Natural killer cell treated with Interleukin-12 subunit alpha and Interleukin-12 subunit beta and Interleukin-15 and Interleukin-18, amount 100 ng/mL, for 72 hours (primary cell): ENCODE results near the gene RBP3. TPM values are rescaled to one million over a fixed set of nuclear protein-coding genes. Genes with fewer than 3 reads are reported as not detected.

Experiments used
- ATAC-seq, 2 donors: fragments of 150-1000 bp; cut with Tn5 transposase in 1 of 2; sonication (Bioruptor Pico), chemical (Tn5 transposase) in 1 of 2; 2 replicates each; pipeline ENCODE4 v1.10.0; 2021
- DNase-seq: peaks from one replicate; pipeline ENCODE4 v3.0.0; 2022; ENCODE audit warnings: low spot score
- H3K27ac Mint-ChIP-seq, 2 donors: 1 replicate in 1 of 2; 2 replicates in 1 of 2; pipeline ENCODE4 v1.8.0; 2022; ENCODE audit warnings: mixed read lengths in 2 of 2, mild to moderate bottlenecking in 1 of 2, moderate library complexity in 1 of 2
- H3K27me3 Mint-ChIP-seq, 2 donors: 1 replicate in 1 of 2; 2 replicates in 1 of 2; pipeline ENCODE4 v1.8.0; 2022; ENCODE audit warnings: mixed read lengths in 2 of 2
- H3K36me3 Mint-ChIP-seq: one replicate; pipeline ENCODE4 v1.8.0; 2022; ENCODE audit warnings: mixed read lengths
- H3K4me1 Mint-ChIP-seq, 2 donors: 1 replicate in 1 of 2; 2 replicates in 1 of 2; pipeline ENCODE4 v1.8.0; 2022; ENCODE audit warnings: low read depth in 2 of 2, mixed read lengths in 2 of 2, mild to moderate bottlenecking in 1 of 2
- H3K4me3 Mint-ChIP-seq: one replicate; pipeline ENCODE4 v1.8.0; 2022; ENCODE audit warnings: mixed read lengths
- H3K9me3 Mint-ChIP-seq: 2 replicates; pipeline ENCODE4 v1.8.0; 2022; ENCODE audit warnings: mixed read lengths
- total RNA-seq, 2 donors: library from RNA; stranded (reverse); gene quantifications; one replicate each; pipeline ENCODE4 v1.2.3, GENCODE V29; 2022

RBP3 gene
- total RNA-seq, 2 donors from 2014 or later: not detected

DNA sequence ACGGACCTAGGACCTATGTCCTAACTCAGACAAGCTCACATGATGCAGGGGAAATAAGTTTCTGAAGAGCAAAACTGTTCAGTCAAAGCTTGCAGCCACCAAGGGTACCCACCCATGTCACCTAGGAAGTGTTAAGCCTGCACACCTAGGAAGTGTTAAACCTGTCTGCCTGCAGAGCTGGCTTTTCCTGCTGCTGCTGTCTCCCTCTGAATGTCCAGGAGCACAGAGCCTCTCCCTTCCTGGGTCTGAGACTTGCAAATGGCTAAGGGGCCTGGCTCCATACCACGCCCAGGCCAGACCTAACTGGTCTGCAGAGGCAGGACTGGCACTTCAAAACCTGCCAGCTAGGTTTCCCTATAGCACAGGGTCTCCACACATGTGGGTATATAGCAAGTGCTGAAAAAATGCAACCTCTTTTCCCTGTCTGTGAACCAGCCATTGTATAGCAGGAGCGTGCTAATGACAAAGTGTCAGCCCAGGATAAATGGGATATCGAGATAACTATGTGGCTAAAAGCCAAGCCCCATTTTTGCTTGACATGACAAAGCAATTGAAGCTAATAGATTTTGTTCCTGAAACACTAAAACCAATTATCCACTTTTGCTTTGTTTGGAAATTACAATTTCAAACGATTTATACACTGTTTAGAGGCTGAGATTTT is 24.4 kb upstream of the RBP3 start:
- H3K9me3 Mint-ChIP-seq: peaks cover 5% of the 10 kb centered on the region
- ATAC-seq (no peak), DNase-seq (no peak)
- H3K4me3 Mint-ChIP-seq: no peak overlapping the region
- peaks cover 0 to 10% of the 10 kb centered on the region in 2 donors for H3K4me1 Mint-ChIP-seq
- no peaks in the 10 kb centered on the region for H3K36me3 Mint-ChIP-seq
- H3K27me3 Mint-ChIP-seq: peaks cover 6 to 16% of the 10 kb centered on the region in 2 donors
- no peak overlapping the region for H3K27ac Mint-ChIP-seq

DNA sequence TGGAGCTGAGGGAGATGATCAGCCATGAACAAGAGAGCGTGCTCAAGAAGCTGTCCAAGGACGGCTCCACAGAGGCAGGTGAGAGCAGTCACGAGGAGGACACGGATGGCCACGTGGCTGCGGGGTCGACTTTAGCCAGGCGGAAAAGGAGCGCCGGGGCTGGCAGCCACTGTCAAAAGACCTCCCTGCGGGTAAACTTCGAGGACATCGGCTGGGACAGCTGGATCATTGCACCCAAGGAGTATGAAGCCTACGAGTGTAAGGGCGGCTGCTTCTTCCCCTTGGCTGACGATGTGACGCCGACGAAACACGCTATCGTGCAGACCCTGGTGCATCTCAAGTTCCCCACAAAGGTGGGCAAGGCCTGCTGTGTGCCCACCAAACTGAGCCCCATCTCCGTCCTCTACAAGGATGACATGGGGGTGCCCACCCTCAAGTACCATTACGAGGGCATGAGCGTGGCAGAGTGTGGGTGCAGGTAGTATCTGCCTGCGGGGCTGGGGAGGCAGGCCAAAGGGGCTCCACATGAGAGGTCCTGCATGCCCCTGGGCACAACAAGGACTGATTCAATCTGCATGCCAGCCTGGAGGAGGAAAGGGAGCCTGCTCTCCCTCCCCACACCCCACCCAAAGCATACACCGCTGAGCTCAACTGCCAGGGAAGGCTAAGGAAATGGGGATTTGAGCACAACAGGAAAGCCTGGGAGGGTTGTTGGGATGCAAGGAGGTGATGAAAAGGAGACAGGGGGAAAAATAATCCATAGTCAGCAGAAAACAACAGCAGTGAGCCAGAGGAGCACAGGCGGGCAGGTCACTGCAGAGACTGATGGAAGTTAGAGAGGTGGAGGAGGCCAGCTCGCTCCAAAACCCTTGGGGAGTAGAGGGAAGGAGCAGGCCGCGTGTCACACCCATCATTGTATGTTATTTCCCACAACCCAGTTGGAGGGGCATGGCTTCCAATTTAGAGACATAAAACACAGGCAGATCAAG is 22.6 kb upstream of the RBP3 start:
- no peak overlapping the region for H3K27ac Mint-ChIP-seq
- H3K27me3 Mint-ChIP-seq: peaks cover 5 to 16% of the 10 kb centered on the region in 2 donors
- H3K9me3 Mint-ChIP-seq: peaks cover 5% of the 10 kb centered on the region
- DNase-seq (no peak), ATAC-seq (no peak)
- no peaks in the 10 kb centered on the region for H3K36me3 Mint-ChIP-seq
- H3K4me3 Mint-ChIP-seq: no peak overlapping the region
- peaks cover 0 to 9% of the 10 kb centered on the region in 2 donors for H3K4me1 Mint-ChIP-seq

DNA sequence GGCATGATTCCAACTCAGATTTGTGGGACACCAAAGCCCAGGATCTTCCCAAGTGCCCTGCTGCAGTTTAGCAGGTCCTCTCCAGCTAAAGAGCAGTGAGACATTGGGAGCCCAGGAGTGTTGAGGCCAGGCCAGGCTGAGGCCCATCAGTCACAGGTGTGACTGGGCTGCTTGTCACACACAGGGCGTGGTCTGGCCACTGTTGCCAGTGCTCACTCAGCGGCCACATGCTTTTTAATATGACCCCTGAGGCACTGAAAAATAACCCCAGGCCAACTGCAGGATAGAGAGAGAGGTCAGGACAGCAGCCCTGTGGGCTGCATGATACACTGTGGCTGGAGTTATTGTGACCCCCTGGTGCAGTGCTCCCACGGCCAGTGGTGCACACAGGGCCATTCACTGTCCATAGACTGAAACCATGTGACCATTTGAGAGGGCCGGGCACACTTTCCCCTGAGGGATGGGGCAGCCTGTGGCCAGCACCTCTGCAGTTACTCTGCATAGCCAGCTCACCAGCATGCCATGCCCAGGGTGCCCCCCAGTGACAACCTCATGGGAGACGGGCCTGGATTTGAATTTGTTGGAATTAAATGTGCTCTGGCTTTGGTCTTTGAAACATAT is 21.7 kb upstream of the RBP3 start:
- DNase-seq (no peak), ATAC-seq (no peak)
- Mint-ChIP-seq H3K36me3 (no peaks in the 10 kb centered on the region), H3K27me3 (peaks cover 0 to 9% of the 10 kb centered on the region in 2 donors), H3K27ac (no peak overlapping the region), H3K4me1 (peaks cover 0 to 9% of the 10 kb centered on the region in 2 donors), H3K4me3 (no peak overlapping the region), H3K9me3 (peaks cover 5% of the 10 kb centered on the region)

DNA sequence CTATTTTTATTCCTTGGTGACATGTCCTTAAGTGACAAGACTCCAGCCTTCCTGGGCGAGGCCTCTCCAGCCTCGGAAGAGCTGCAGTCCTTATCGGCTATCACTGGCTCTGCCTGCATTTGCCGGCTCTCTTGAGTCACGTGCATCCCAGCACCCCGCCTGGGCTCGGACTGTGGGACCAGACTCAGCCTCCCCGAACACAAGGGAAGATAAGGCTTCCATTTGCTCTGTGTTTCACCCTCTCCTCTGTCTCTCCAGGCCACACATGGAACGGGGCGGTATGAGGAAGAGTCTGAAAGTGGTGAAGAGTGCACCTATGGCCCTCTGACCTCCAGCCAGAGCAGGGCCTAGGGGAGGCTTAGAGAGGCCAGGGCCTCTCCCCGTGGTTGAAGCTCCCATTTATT is 21.2 kb upstream of the RBP3 start:
- no peak for DNase-seq
- ATAC-seq: no peak
- Mint-ChIP-seq H3K27ac (no peak overlapping the region), H3K27me3 (peaks cover 0 to 7% of the 10 kb centered on the region in 2 donors), H3K4me1 (peaks cover 0 to 9% of the 10 kb centered on the region in 2 donors), H3K4me3 (no peak overlapping the region), H3K36me3 (no peaks in the 10 kb centered on the region), H3K9me3 (peaks cover 5% of the 10 kb centered on the region)

DNA sequence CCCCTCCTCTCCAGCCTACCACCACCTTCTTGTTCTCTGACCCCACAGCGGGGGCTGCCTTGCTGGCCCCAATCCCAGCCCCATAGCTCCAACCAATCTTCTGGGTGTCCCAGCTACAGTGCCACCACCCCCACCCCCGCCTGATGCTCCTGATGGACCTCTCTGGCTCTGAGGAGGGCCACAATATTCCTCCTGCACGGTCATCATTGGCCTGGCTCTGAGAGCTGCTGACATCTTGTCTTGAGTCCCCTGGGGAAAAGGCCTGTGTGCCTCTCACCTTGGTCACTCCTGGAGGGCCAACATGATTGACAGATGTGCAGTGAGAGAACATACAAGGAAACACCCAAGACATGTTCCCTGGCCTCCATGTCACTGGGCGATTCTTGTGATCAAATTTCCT is 18.3 kb upstream of the RBP3 start:
- DNase-seq: no peak
- Mint-ChIP-seq H3K4me3 (no peak overlapping the region), H3K27ac (no peak overlapping the region), H3K9me3 (peaks cover 5% of the 10 kb centered on the region), H3K27me3 (peaks cover 5 to 11% of the 10 kb centered on the region in 2 donors), H3K36me3 (no peaks in the 10 kb centered on the region), H3K4me1 (peaks cover 0 to 9% of the 10 kb centered on the region in 2 donors)
- no peak for ATAC-seq

DNA sequence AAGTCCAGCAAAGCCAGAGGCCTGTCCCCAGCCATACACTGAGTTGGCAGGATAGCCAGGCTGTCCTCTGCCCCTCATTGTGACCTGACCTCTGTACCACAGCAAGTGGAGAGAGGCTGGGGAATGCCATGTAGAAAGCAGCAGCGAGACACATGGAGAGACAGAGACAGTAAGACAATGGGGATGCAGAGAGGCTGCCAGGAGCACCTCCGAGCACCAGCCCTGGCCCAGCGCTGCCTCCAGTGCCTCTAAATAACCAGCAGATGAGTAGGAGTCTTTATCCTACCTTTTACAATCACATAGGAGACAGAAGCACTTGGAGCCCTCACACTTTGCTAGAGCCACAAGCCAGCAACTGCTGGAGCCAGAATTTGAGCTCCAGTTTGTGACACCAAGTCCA is 17.8 kb upstream of the RBP3 start:
- Mint-ChIP-seq H3K36me3 (no peaks in the 10 kb centered on the region), H3K4me1 (peaks cover 0 to 9% of the 10 kb centered on the region in 2 donors), H3K9me3 (peaks cover 5% of the 10 kb centered on the region), H3K4me3 (no peak overlapping the region), H3K27ac (no peak overlapping the region), H3K27me3 (peaks cover 6 to 13% of the 10 kb centered on the region in 2 donors)
- ATAC-seq (no peak), DNase-seq (no peak)

DNA sequence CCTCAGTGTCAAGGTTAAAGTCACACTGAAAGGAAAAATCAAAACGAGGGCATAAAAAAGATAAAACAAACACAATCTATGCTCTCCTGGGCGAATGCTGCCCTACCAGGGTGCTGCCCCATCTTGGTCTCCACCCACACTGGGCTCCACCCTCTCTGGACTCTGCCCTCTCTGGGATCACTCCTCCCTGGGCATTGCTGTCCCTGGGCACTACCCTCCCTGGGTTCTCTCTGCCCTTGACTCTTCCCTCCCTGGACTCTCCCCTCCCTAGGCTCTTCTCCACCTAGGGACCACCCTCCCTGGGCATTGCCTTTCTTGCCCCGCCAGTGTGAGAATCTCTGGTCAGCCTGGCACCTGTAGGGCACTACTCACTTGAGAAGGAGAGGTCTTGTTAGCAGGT is 17.4 kb upstream of the RBP3 start:
- Mint-ChIP-seq H3K9me3 (peaks cover 5% of the 10 kb centered on the region), H3K27ac (no peak overlapping the region), H3K27me3 (peaks cover 6 to 13% of the 10 kb centered on the region in 2 donors), H3K4me3 (no peak overlapping the region), H3K36me3 (no peaks in the 10 kb centered on the region), H3K4me1 (peaks cover 0 to 9% of the 10 kb centered on the region in 2 donors)
- ATAC-seq (no peak), DNase-seq (no peak)

DNA sequence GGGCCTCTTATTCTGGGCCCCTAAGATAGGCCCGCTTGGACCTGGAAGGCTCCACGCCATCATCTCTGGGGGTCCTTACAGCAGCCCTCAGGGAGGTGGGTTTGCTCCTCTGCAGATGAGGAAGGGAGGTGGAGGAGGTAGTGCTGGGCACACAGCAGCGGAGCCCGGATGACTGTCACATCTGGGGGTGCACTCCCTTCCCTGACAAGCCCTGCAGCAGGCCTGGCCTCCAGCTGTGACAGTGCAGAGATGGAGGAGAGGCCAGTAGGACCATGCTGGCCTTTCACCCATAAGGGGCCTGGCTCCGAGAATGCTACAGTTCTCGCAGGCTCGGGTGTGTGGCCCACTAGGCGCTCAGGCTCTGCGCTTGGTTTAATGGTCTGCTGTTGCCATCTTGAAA is 16.7 kb upstream of the RBP3 start:
- ATAC-seq (no peak), DNase-seq (no peak)
- peaks cover 5% of the 10 kb centered on the region for H3K9me3 Mint-ChIP-seq
- H3K4me3 Mint-ChIP-seq: no peak overlapping the region
- no peaks in the 10 kb centered on the region for H3K36me3 Mint-ChIP-seq
- no peak overlapping the region for H3K27ac Mint-ChIP-seq
- peaks cover 0 to 9% of the 10 kb centered on the region in 2 donors for H3K4me1 Mint-ChIP-seq
- peaks cover 10 to 18% of the 10 kb centered on the region in 2 donors for H3K27me3 Mint-ChIP-seq

DNA sequence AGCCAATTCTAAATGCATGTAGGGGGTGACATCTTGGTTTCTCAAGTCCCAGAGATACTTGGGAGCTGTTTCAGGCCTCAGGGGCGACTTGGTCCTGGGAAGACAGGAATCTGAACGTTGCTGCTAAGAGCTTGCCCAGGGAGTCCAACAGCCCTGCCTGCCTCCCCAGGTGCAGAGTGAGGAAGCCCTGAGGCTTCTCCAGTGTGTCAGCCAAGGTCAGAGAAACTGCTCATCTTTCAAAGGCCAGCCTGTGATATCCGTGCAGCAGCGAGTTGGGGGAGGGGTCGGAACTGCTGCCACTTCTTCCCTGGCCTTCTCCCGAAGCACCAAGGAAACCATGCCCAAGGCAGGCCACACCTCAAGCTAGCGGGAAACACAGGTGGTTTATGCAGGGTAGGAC is 16.2 kb upstream of the RBP3 start:
- peaks cover 10 to 19% of the 10 kb centered on the region in 2 donors for H3K27me3 Mint-ChIP-seq
- peaks cover 5% of the 10 kb centered on the region for H3K9me3 Mint-ChIP-seq
- DNase-seq: no peak
- peaks cover 0 to 9% of the 10 kb centered on the region in 2 donors for H3K4me1 Mint-ChIP-seq
- H3K4me3 Mint-ChIP-seq: no peak overlapping the region
- no peak overlapping the region for H3K27ac Mint-ChIP-seq
- H3K36me3 Mint-ChIP-seq: no peaks in the 10 kb centered on the region
- no peak for ATAC-seq

DNA sequence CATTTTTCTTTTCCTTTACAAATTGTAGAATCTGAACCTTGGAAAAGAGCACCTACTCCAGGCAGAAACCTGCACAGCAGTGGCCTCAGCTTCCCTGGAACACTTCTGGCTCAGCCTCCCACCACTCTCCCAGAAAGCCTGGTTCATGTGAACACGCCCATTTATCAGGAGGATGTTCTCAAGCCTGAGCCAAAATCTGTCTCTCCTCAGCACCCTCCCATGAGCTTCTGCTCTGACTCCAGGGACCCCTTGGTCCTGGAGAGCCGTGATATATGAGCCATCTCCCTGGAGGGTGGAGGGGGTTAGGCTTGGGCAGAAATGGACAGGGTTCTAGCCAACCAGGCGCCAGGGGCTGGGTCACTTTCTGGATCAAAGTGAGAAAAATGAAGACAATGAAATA is 15.8 kb upstream of the RBP3 start:
- no peak for ATAC-seq
- Mint-ChIP-seq H3K27ac (no peak overlapping the region), H3K4me3 (no peak overlapping the region), H3K4me1 (peaks cover 0 to 9% of the 10 kb centered on the region in 2 donors), H3K36me3 (no peaks in the 10 kb centered on the region), H3K9me3 (peaks cover 5% of the 10 kb centered on the region), H3K27me3 (peaks cover 10 to 19% of the 10 kb centered on the region in 2 donors)
- no peak for DNase-seq

DNA sequence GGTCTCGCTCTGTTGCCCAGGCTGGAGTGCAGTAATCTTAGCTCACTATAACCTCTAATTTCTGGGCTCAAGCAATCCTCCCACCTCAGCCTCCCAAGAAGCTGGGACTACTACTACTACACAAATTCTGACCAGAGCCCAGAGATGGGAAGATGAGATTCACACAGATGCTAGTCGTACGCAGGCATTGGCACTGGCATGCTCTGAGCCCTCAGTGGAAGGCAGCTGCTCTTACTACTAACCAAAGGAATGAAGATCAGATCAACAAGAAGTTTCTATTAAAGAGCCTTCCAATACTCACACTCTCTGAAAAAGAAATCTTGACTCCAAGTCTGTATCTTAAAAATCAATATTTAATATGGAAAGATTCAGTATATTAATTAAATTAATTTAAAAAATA is 15.2 kb upstream of the RBP3 start:
- Mint-ChIP-seq H3K4me3 (no peak overlapping the region), H3K27me3 (peaks cover 10 to 19% of the 10 kb centered on the region in 2 donors), H3K4me1 (peaks cover 0 to 7% of the 10 kb centered on the region in 2 donors), H3K9me3 (peaks cover 5% of the 10 kb centered on the region), H3K36me3 (no peaks in the 10 kb centered on the region), H3K27ac (no peak overlapping the region)
- ATAC-seq (no peak), DNase-seq (no peak)

DNA sequence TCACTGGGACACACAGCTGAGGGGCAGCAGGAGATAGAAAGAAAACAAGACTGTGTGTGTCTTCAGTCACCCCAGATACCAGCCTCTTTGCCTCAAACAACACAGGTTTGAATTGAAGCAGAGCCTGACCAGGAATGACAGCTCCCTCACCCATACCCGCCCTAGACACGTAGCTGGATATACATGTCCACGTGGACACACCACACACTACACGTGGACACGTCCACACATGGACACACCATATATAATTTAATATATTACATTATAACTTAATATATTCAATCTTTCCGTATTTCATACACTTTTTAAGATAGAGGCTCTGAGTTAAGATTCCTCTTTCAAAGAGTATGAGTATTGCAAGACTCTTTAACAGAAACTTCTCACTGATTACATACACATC is 14.6 kb upstream of the RBP3 start:
- no peaks in the 10 kb centered on the region for H3K36me3 Mint-ChIP-seq
- no peak overlapping the region for H3K4me3 Mint-ChIP-seq
- H3K4me1 Mint-ChIP-seq: peaks cover 0 to under 1% of the 10 kb centered on the region in 2 donors
- ATAC-seq (no peak), DNase-seq (no peak)
- peaks cover under 1% of the 10 kb centered on the region for H3K9me3 Mint-ChIP-seq
- peaks cover 10 to 19% of the 10 kb centered on the region in 2 donors for H3K27me3 Mint-ChIP-seq
- H3K27ac Mint-ChIP-seq: no peak overlapping the region

DNA sequence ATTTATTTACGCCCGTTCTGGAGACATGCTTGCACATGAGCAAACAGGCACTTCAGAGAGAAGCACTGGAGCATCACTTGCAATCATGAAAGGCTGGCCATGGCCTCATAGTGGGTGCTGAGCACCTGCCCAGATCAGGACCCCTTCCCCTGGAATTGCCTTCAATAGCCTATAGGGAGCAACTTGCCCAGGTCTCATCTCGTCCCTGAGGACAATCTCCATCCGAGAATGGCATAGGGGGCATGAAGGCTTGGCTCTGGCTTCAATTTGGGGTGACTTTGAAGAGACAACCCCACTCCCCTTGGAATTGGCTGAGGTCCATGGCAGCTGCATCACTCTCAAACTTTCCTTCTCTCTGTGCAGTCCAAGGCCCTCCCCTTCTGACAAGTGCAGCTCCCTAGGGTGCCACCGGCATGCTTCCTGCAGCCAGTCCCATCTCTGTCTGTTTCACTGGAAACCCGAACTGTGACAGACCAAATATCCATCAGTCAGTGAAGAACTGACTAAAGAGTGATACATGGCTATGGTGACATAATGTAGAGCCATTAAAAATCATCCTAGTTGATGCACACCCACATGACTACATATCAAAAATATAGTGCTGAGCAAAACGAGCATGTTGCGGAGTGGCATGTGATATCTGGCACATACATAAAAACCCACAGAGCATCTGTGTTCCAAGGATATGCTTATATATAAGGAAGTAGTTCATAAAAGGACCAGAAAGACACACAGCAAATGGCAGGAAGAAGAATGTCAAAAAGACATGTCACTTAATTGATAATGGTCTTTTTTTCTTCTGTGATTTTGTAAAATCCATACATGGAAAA is 13.5 kb upstream of the RBP3 start:
- no peaks in the 10 kb centered on the region for H3K9me3 Mint-ChIP-seq
- H3K4me1 Mint-ChIP-seq: no peaks in the 10 kb centered on the region
- no peak overlapping the region for H3K27ac Mint-ChIP-seq
- DNase-seq: no peak
- no peak for ATAC-seq
- H3K36me3 Mint-ChIP-seq: no peaks in the 10 kb centered on the region
- no peak overlapping the region for H3K4me3 Mint-ChIP-seq
- H3K27me3 Mint-ChIP-seq: peaks cover 12 to 19% of the 10 kb centered on the region in 2 donors
